Cardiac muscle cell (in vitro differentiated cells and primary cell): Measurements from ENCODE around the gene C2orf80. TPM values are rescaled to one million over a fixed set of nuclear protein-coding genes. Genes with fewer than 3 reads are reported as not detected.

ENCODE experiments used
- DNase-seq, 2 donors: peaks; one replicate each; pipeline versions ENCODE4 v3.0.0 to v3.0.0-alpha.2; 2010 to 2017; ENCODE audit warnings: low read depth in 1 of 2, low spot score in 1 of 2
- H3K27ac ChIP-seq: fragments of 200-600 bp; sonication (generic); 2 replicates; pipeline ENCODE4 v1.5.1; 2016
- H3K27me3 ChIP-seq: fragments of 200-600 bp; sonication (generic); 2 replicates; pipeline ENCODE4 v1.6.0; 2016; ENCODE audit warnings: control low read depth
- H3K36me3 ChIP-seq: fragments of 200-600 bp; sonication (generic); 2 replicates; pipeline ENCODE4 v1.5.1; 2016; ENCODE audit warnings: control low read depth
- H3K4me1 ChIP-seq: fragments of 200-600 bp; sonication (generic); 2 replicates; pipeline ENCODE4 v1.8.1; 2017; ENCODE audit warnings: low read depth, mild to moderate bottlenecking, mixed run types
- H3K4me3 ChIP-seq: fragments of 200-600 bp; sonication (generic); 2 replicates; pipeline ENCODE4 v1.5.1; 2016; ENCODE audit warnings: mild to moderate bottlenecking
- H3K9me3 ChIP-seq: fragments of 200-600 bp; sonication (generic); 2 replicates; pipeline ENCODE4 v1.5.1; 2017; ENCODE audit warnings: low read depth, mild to moderate bottlenecking, control low read depth
- CTCF ChIP-seq: IDR thresholded peaks from 2 replicates; pipeline ENCODE4 v1.5.1; 2012; ENCODE audit warnings: low read depth, mild to moderate bottlenecking, low read length
- polyA plus RNA-seq: library from polyadenylated mRNA; unstranded; fragments of >200 nt; fragmentation: Nextera tagmentation; extraction: Ambion mirVana; gene quantifications from 2 replicates; pipeline ENCODE4 v1.2.1, GENCODE V29; 2016
- total RNA-seq: library from RNA; depleted of rRNA; stranded (reverse); fragments of >200 nt; gene quantifications from 2 replicates; pipeline ENCODE4 v1.2.3, GENCODE V29; 2016

The C2orf80 gene
- total and polyA plus RNA-seq, 2 experiments from 2014 or later: not detected

- no peak overlapping the region for H3K4me3 ChIP-seq
- H3K36me3 ChIP-seq: no peaks in the 10 kb centered on the region
- no peak for TF ChIP-seq CTCF
These were observed 14.3 kb upstream of the C2orf80 start for GRCh38 chr2:208204166-208204565.

GRCh38 chr2:208195531-208195930 is 5.7 kb upstream of the C2orf80 start:
- Histone ChIP-seq H3K4me1 (no peaks in the 10 kb centered on the region), H3K27me3 (no peaks in the 10 kb centered on the region), H3K9me3 (no peaks in the 10 kb centered on the region), H3K36me3 (no peaks in the 10 kb centered on the region), H3K27ac (no peak overlapping the region), H3K4me3 (no peak overlapping the region)
- TF ChIP-seq CTCF: no peak
- no peak for DNase-seq

More at GRCh38 chr2:208204166-208204565, 14.3 kb upstream of the C2orf80 start:
- Histone ChIP-seq H3K9me3 (no peaks in the 10 kb centered on the region), H3K4me1 (no peaks in the 10 kb centered on the region), H3K27me3 (no peaks in the 10 kb centered on the region), H3K27ac (no peak overlapping the region)
- DNase-seq: no peak

GRCh38 chr2:208192611-208193236 is 2.9 kb upstream of the C2orf80 start:
- H3K4me3 ChIP-seq: no peak overlapping the region
- no peaks in the 10 kb centered on the region for H3K27me3 ChIP-seq
- H3K9me3 ChIP-seq: no peaks in the 10 kb centered on the region
- H3K4me1 ChIP-seq: no peaks in the 10 kb centered on the region
- no peak for TF ChIP-seq CTCF
- DNase-seq: no peak
- no peak overlapping the region for H3K27ac ChIP-seq
- no peaks in the 10 kb centered on the region for H3K36me3 ChIP-seq

GRCh38 chr2:208189069-208189809 is 591 bp downstream of the C2orf80 start:
- no peak for DNase-seq
- no peak for TF ChIP-seq CTCF
- no peak overlapping the region for H3K4me3 ChIP-seq
- no peaks in the 10 kb centered on the region for H3K9me3 ChIP-seq
- no peak overlapping the region for H3K27ac ChIP-seq
- no peaks in the 10 kb centered on the region for H3K36me3 ChIP-seq
- no peaks in the 10 kb centered on the region for H3K4me1 ChIP-seq
- H3K27me3 ChIP-seq: no peaks in the 10 kb centered on the region

GRCh38 chr2:208186893-208187292 is 2.9 kb downstream of the C2orf80 start:
- Histone ChIP-seq H3K4me3 (no peak overlapping the region), H3K4me1 (no peaks in the 10 kb centered on the region), H3K9me3 (no peaks in the 10 kb centered on the region), H3K27me3 (no peaks in the 10 kb centered on the region), H3K27ac (no peak overlapping the region), H3K36me3 (no peaks in the 10 kb centered on the region)
- TF ChIP-seq CTCF: no peak
- no peak for DNase-seq
